GM19043 (cell line): ENCODE results near the gene NOS1.

ENCODE experiments used
- ATAC-seq: cut with Tn5 transposase; IDR thresholded peaks from one replicate; pipeline ENCODE4 v1.9.1; 2021; ENCODE audit warnings: low read depth; ENCODE audit not compliant: unreplicated experiment

The NOS1 gene

GRCh38 chr12:117365049-117365616 lies 3.7 kb upstream of the NOS1 start:
- no peak for ATAC-seq

- ATAC-seq: no peak
Observed at GRCh38 chr12:117363953-117364486, 2.6 kb upstream of the NOS1 start.

GRCh38 chr12:117363056-117363662 lies 1.7 kb upstream of the NOS1 start:
- no peak for ATAC-seq

- no peak for ATAC-seq
Observed at GRCh38 chr12:117362391-117362790, 965 bp upstream of the NOS1 start.

GRCh38 chr12:117361905-117362304 lies 479 bp upstream of the NOS1 start:
- no peak for ATAC-seq

GRCh38 chr12:117360551-117361346 lies 677 bp downstream of the NOS1 start:
- ATAC-seq: no peak

GRCh38 chr12:117360222-117360550 lies 1.2 kb downstream of the NOS1 start:
- no peak for ATAC-seq

- no peak for ATAC-seq
Observed at GRCh38 chr12:117359029-117359845, 2.2 kb downstream of the NOS1 start.

- ATAC-seq: no peak
Observed at GRCh38 chr12:117356048-117356447, 5.4 kb downstream of the NOS1 start.

- no peak for ATAC-seq
Observed at GRCh38 chr12:117352883-117353282, 8.5 kb downstream of the NOS1 start.

- no peak for ATAC-seq
Observed at GRCh38 chr12:117352206-117352605, 9.2 kb downstream of the NOS1 start.

- no peak for ATAC-seq
Observed at GRCh38 chr12:117350140-117350539, 11.3 kb downstream of the NOS1 start.

GRCh38 chr12:117347588-117347987 lies 13.8 kb downstream of the NOS1 start:
- no peak for ATAC-seq

- no peak for ATAC-seq
Observed at GRCh38 chr12:117344716-117345115, 16.7 kb downstream of the NOS1 start.

GRCh38 chr12:117343849-117344248 lies 17.6 kb downstream of the NOS1 start:
- ATAC-seq: no peak

- ATAC-seq: no peak
Observed at GRCh38 chr12:117343296-117343695, 18.1 kb downstream of the NOS1 start.

- ATAC-seq: no peak
Observed at GRCh38 chr12:117342682-117343081, 18.7 kb downstream of the NOS1 start.

GRCh38 chr12:117342247-117342646 lies 19.2 kb downstream of the NOS1 start:
- ATAC-seq: no peak

- no peak for ATAC-seq
Observed at GRCh38 chr12:117339104-117339503, 22.3 kb downstream of the NOS1 start.

- ATAC-seq: no peak
Observed at GRCh38 chr12:117334855-117335587, 26.4 kb downstream of the NOS1 start.
